Transverse colon (tissue), 4 donors: Measurements from ENCODE around the gene SELENOM.
"Not testable (repeated sequence)": the region's sequence is repeated elsewhere in the genome, so short reads cannot be mapped to it uniquely, and the experiment has no call there.

Experiments used
- CTCF ChIP-seq, 5 experiments: fragments of 200-600 bp in 3 of 5; fragments of 450-650 bp in 2 of 5; sonication (generic) in 3 of 5; IDR thresholded peaks; 1 replicate in 2 of 5; 2 replicates in 3 of 5; pipeline ENCODE4 v1.5.1; 2016 to 2017; ENCODE audit warnings: antibody characterized with exemption in 5 of 5, inconsistent platforms in 3 of 5, mild to moderate bottlenecking in 2 of 5, moderate library complexity in 1 of 5
- EP300 ChIP-seq: sonication (generic); formaldehyde crosslinking; IDR thresholded peaks from one replicate; pipeline ENCODE4 v1.6.1; 2017; ENCODE audit warnings: antibody characterized with exemption, low read depth
- POLR2A ChIP-seq: fragments of 450-650 bp; IDR thresholded peaks from one replicate; pipeline ENCODE4 v1.6.1; 2016; ENCODE audit warnings: antibody characterized with exemption, mild to moderate bottlenecking, moderate library complexity
- POLR2AphosphoS5 ChIP-seq, 3 donors: sonication (generic); formaldehyde crosslinking; IDR thresholded peaks; one replicate each; pipeline ENCODE4 v1.6.1; 2016; ENCODE audit warnings: antibody characterized with exemption in 3 of 3

GRCh38 chr22:31059663-31060062 is 47.7 kb downstream of the SELENOM start:
- not testable (repeated sequence) for TF ChIP-seq CTCF (IDR thresholded peaks at IDR 0.05); POLR2A; POLR2AphosphoS5 (IDR thresholded peaks at IDR 0.05); EP300
